Astrocyte (in vitro differentiated cells and primary cell): ENCODE data around the gene ARHGAP19. TPM values are rescaled to one million over a fixed set of nuclear protein-coding genes. Genes with fewer than 3 reads are reported as not detected.

Experiments used
- DNase-seq: peaks from one replicate; pipeline ENCODE4 v3.0.0-alpha.2; 2010; ENCODE audit warnings: low read depth
- FAIRE-seq: peaks from 2 replicates; lab custom pipeline; 2011; peaks lifted over from hg19 to GRCh38; lab: Jason Lieb, UNC
- H2AFZ ChIP-seq: 2 replicates; pipeline ENCODE4 v1.6.0; 2012; ENCODE audit warnings: low read depth, low read length, inconsistent platforms
- H3K27ac ChIP-seq: 2 replicates; pipeline ENCODE4 v1.5.1; 2011; ENCODE audit warnings: low read depth, low read length, inconsistent platforms
- H3K27me3 ChIP-seq: 2 replicates; pipeline ENCODE4 v1.6.0; 2011; ENCODE audit warnings: low read length, inconsistent platforms; ENCODE audit not compliant: insufficient read depth
- H3K36me3 ChIP-seq: 2 replicates; pipeline ENCODE4 v1.5.1; 2011; ENCODE audit warnings: low read length, inconsistent platforms; ENCODE audit not compliant: insufficient read depth
- H3K4me1 ChIP-seq: 2 replicates; pipeline ENCODE4 v1.5.1; 2011; ENCODE audit warnings: low read length, inconsistent platforms; ENCODE audit not compliant: insufficient read depth
- H3K4me2 ChIP-seq: 2 replicates; pipeline ENCODE4 v1.6.0; 2012; ENCODE audit warnings: low read length, inconsistent platforms
- H3K4me3 ChIP-seq: 2 replicates; pipeline ENCODE4 v1.5.1; 2011; ENCODE audit warnings: low read depth, mild to moderate bottlenecking, low read length, inconsistent platforms; ENCODE audit not compliant: insufficient read depth
- H3K79me2 ChIP-seq: 2 replicates; pipeline ENCODE4 v1.6.0; 2012; ENCODE audit warnings: mild to moderate bottlenecking, low read length, inconsistent platforms; ENCODE audit not compliant: insufficient read depth
- H3K9ac ChIP-seq: 2 replicates; pipeline ENCODE4 v1.6.0; 2012; ENCODE audit warnings: mild to moderate bottlenecking, low read length, inconsistent platforms
- H3K9me3 ChIP-seq: 2 replicates; pipeline ENCODE4 v1.5.1; 2012; ENCODE audit warnings: low read depth, mild to moderate bottlenecking, low read length, inconsistent platforms; ENCODE audit not compliant: insufficient read depth
- H4K20me1 ChIP-seq: 2 replicates; pipeline ENCODE4 v1.6.0; 2012; ENCODE audit warnings: low read length, inconsistent platforms; ENCODE audit not compliant: insufficient read depth
- H3K27ac Mint-ChIP-seq: one replicate; pipeline ENCODE4 v1.8.0; 2021; ENCODE audit warnings: mild to moderate bottlenecking, mixed read lengths; ENCODE audit not compliant: unreplicated experiment
- H3K27me3 Mint-ChIP-seq: one replicate; pipeline ENCODE4 v1.8.0; 2021; ENCODE audit warnings: low read depth, mixed read lengths; ENCODE audit not compliant: unreplicated experiment
- H3K36me3 Mint-ChIP-seq: one replicate; pipeline ENCODE4 v1.8.0; 2021; ENCODE audit warnings: low read depth, mixed read lengths; ENCODE audit not compliant: unreplicated experiment
- H3K4me1 Mint-ChIP-seq: one replicate; pipeline ENCODE4 v1.8.0; 2021; ENCODE audit warnings: low read depth, mixed read lengths; ENCODE audit not compliant: unreplicated experiment
- H3K4me3 Mint-ChIP-seq: one replicate; pipeline ENCODE4 v1.8.0; 2021; ENCODE audit warnings: mild to moderate bottlenecking, moderate library complexity, mixed read lengths; ENCODE audit not compliant: unreplicated experiment
- H3K9me3 Mint-ChIP-seq: one replicate; pipeline ENCODE4 v1.8.0; 2021; ENCODE audit warnings: mild to moderate bottlenecking, mixed read lengths; ENCODE audit not compliant: unreplicated experiment
- EZH2 ChIP-seq: IDR thresholded peaks from 2 replicates; pipeline ENCODE4 v1.6.1; 2012; ENCODE audit warnings: mild to moderate bottlenecking, low read length, inconsistent platforms; ENCODE audit not compliant: insufficient read depth
- total RNA-seq: library from RNA; stranded (reverse); gene quantifications from 2 replicates; pipeline ENCODE4 v1.2.1, GENCODE V29; 2021
- TF ChIP-seq, protein P1 (sequence below): IDR thresholded peaks from 2 replicates; pipeline ENCODE4 v1.5.1; 2011; ENCODE audit warnings: low read depth, mild to moderate bottlenecking, inconsistent platforms, low read length, moderate library complexity; ENCODE audit not compliant: insufficient read depth

The ARHGAP19 gene
- total RNA-seq, 1 donor from 2014 or later, result 9.0 TPM

DNA sequence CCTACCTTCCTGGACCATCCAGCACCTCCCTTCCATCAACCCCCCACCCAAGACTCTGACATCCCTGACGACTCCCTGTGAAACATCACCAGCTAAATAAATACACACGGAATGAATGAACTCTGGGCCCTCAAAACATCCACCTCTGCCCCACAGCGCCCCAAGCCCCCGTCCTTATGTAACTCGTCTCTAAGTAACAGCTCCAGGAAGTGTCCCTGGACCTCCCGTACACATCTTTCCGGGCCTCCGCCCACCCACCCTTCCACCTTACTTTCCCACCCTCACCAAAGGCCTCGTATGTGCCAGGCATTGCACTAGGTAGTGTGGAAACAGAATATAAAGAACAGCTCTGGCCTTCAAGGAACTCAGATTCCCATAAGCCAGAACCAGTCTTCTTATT, 79.0 kb downstream of the ARHGAP19 start:
- H3K36me3 ChIP-seq, result no peaks in the 10 kb centered on the region
- DNase-seq (no peak), FAIRE-seq (no peak)
- peak overlapping the region; percentile 5 for H3K27ac Mint-ChIP-seq
- H3K4me1 Mint-ChIP-seq, result peaks cover 7% of the 10 kb centered on the region
- no peak overlapping the region for H3K9ac ChIP-seq
- no peaks in the 10 kb centered on the region for H4K20me1 ChIP-seq
- no peak overlapping the region for H3K4me2 ChIP-seq
- H3K27me3 ChIP-seq, result no peaks in the 10 kb centered on the region
- peaks cover 4% of the 10 kb centered on the region for H3K4me1 ChIP-seq
- H3K4me3 Mint-ChIP-seq, result no peak overlapping the region
- no peaks in the 10 kb centered on the region for H3K79me2 ChIP-seq
- no peak overlapping the region for H2AFZ ChIP-seq
- no peak for TF ChIP-seq EZH2
- TF ChIP-seq, protein P1, sequence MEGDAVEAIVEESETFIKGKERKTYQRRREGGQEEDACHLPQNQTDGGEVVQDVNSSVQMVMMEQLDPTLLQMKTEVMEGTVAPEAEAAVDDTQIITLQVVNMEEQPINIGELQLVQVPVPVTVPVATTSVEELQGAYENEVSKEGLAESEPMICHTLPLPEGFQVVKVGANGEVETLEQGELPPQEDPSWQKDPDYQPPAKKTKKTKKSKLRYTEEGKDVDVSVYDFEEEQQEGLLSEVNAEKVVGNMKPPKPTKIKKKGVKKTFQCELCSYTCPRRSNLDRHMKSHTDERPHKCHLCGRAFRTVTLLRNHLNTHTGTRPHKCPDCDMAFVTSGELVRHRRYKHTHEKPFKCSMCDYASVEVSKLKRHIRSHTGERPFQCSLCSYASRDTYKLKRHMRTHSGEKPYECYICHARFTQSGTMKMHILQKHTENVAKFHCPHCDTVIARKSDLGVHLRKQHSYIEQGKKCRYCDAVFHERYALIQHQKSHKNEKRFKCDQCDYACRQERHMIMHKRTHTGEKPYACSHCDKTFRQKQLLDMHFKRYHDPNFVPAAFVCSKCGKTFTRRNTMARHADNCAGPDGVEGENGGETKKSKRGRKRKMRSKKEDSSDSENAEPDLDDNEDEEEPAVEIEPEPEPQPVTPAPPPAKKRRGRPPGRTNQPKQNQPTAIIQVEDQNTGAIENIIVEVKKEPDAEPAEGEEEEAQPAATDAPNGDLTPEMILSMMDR, result no peak
- H3K27me3 Mint-ChIP-seq, result peaks cover 6% of the 10 kb centered on the region
- H3K4me3 ChIP-seq, result no peak overlapping the region
- no peak overlapping the region for H3K27ac ChIP-seq
- no peaks in the 10 kb centered on the region for H3K9me3 Mint-ChIP-seq
- H3K9me3 ChIP-seq, result no peaks in the 10 kb centered on the region
- H3K36me3 Mint-ChIP-seq, result no peaks in the 10 kb centered on the region

DNA sequence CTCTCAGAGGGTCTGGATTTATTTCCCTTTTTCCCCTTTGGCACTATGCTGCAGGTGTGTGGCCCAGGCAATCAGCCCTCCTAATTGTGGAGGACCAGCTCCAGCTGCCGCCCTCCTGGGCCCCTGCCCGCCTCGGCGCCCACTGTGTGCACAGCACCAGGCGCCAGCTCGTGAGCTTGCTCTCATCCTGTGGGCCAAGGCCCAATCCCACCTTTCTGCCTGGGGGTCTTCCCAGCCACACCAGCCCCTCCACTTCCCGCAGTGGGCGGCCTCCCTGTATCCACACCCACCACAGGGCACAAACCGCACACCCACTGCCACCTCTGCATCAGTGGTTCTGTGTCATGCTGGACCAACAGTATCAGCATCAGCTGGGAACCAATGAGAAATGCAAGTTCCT, 81.2 kb downstream of the ARHGAP19 start:
- Mint-ChIP-seq H3K9me3 (no peaks in the 10 kb centered on the region), H3K4me1 (no peaks in the 10 kb centered on the region), H3K27me3 (peaks cover 20% of the 10 kb centered on the region), H3K4me3 (no peak overlapping the region), H3K36me3 (no peaks in the 10 kb centered on the region), H3K27ac (no peak overlapping the region)
- no peaks in the 10 kb centered on the region for H3K79me2 ChIP-seq
- no peak overlapping the region for H3K9ac ChIP-seq
- no peaks in the 10 kb centered on the region for H4K20me1 ChIP-seq
- no peaks in the 10 kb centered on the region for H3K36me3 ChIP-seq
- no peak overlapping the region for H3K27ac ChIP-seq
- H3K4me2 ChIP-seq, result no peak overlapping the region
- no peaks in the 10 kb centered on the region for H3K4me1 ChIP-seq
- H3K9me3 ChIP-seq, result no peaks in the 10 kb centered on the region
- peaks cover 4% of the 10 kb centered on the region for H3K27me3 ChIP-seq
- no peak for DNase-seq
- TF ChIP-seq, protein P1, result no peak
- TF ChIP-seq EZH2, result no peak
- FAIRE-seq, result no peak
- H2AFZ ChIP-seq, result no peak overlapping the region
- no peak overlapping the region for H3K4me3 ChIP-seq

DNA sequence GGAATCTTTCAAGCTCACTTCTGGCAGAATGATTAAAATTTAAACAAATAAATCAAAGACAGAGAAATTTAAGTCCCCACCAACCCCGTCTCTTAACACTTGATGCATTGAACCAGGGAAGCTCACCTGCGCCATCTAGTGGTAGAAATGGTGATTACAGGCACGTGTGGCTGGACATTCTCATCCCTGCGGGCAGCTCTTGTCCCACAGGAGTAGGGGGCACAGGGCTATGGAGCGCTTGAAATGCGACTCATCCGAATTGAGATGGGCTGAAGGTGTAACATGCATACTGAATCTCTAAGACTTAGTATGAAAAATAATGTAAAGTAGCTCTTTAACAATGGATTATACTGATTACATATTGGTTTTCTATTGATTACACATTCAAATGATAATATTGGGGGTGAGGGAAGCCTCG, 81.9 kb downstream of the ARHGAP19 start:
- no peaks in the 10 kb centered on the region for H4K20me1 ChIP-seq
- peak; percentile 20 for DNase-seq
- no peak overlapping the region for H2AFZ ChIP-seq
- Mint-ChIP-seq H3K9me3 (no peaks in the 10 kb centered on the region), H3K36me3 (no peaks in the 10 kb centered on the region), H3K27ac (no peak overlapping the region), H3K4me1 (no peaks in the 10 kb centered on the region), H3K4me3 (no peak overlapping the region), H3K27me3 (peaks cover 22% of the 10 kb centered on the region)
- H3K4me3 ChIP-seq, result no peak overlapping the region
- no peaks in the 10 kb centered on the region for H3K36me3 ChIP-seq
- H3K27me3 ChIP-seq, result peaks cover 4% of the 10 kb centered on the region
- no peak for TF ChIP-seq EZH2
- TF ChIP-seq, protein P1, result peak; percentile 96
- H3K9me3 ChIP-seq, result no peaks in the 10 kb centered on the region
- H3K27ac ChIP-seq, result no peak overlapping the region
- no peak overlapping the region for H3K9ac ChIP-seq
- H3K4me1 ChIP-seq, result no peaks in the 10 kb centered on the region
- no peaks in the 10 kb centered on the region for H3K79me2 ChIP-seq
- no peak for FAIRE-seq
- no peak overlapping the region for H3K4me2 ChIP-seq
